GM10266 (cell line): Measurements from ENCODE around the gene HOXB6.

Experiments used
- DNase-seq: peaks from one replicate; pipeline ENCODE4 v3.0.0; 2012; ENCODE audit errors: extremely low spot score
- CTCF ChIP-seq: IDR thresholded peaks from 2 replicates; pipeline ENCODE4 v1.5.1; 2012; ENCODE audit warnings: mild to moderate bottlenecking, low read depth; ENCODE audit not compliant: control insufficient read depth, insufficient read depth; ENCODE audit errors: missing control alignments

HOXB6 gene

GRCh38 chr17:48603959-48604769, 622 bp downstream of the HOXB6 start:
- DNase-seq, result no peak
- no peak for TF ChIP-seq CTCF

GRCh38 chr17:48601539-48602425, 3.0 kb downstream of the HOXB6 start:
- no peak for DNase-seq
- no peak for TF ChIP-seq CTCF

GRCh38 chr17:48601207-48601538, 3.6 kb downstream of the HOXB6 start:
- TF ChIP-seq CTCF, result no peak
- DNase-seq, result no peak

- no peak for DNase-seq
- TF ChIP-seq CTCF, result no peak
Observed at GRCh38 chr17:48600244-48601098, 4.3 kb downstream of the HOXB6 start.

GRCh38 chr17:48599354-48599753, 5.4 kb downstream of the HOXB6 start:
- TF ChIP-seq CTCF, result no peak
- DNase-seq, result no peak

- TF ChIP-seq CTCF, result no peak
- DNase-seq, result no peak
Observed at GRCh38 chr17:48598736-48599135, 6.0 kb downstream of the HOXB6 start.
